ENCODE measurements around the gene NLGN2. TPM values are rescaled to one million over a fixed set of nuclear protein-coding genes. Genes with fewer than 3 reads are reported as not detected.

NLGN2 gene
- polyA plus RNA-seq, 12 donors: 17.0 to 37.6 (median 24.5) TPM; not detected in 1

- DNase-seq: no peak
These were observed 3.2 kb downstream of the NLGN2 start for GRCh38 chr17:7410634-7411426.

GRCh38 chr17:7411427-7411750 lies 3.7 kb downstream of the NLGN2 start:
- DNase-seq: no peak

GRCh38 chr17:7413346-7413985 lies 5.8 kb downstream of the NLGN2 start:
- DNase-seq: no peak

- no peak for DNase-seq
These were observed 7.2 kb downstream of the NLGN2 start for GRCh38 chr17:7414837-7415236.

- DNase-seq: no peak
These were observed 8.1 kb downstream of the NLGN2 start for GRCh38 chr17:7415784-7416183.

GRCh38 chr17:7416323-7416722 lies 8.7 kb downstream of the NLGN2 start:
- DNase-seq: no peak

- DNase-seq: no peak
These were observed 9.5 kb downstream of the NLGN2 start for GRCh38 chr17:7417056-7417655.

- no peak for DNase-seq
These were observed 11.0 kb downstream of the NLGN2 start for GRCh38 chr17:7418472-7419152.

- DNase-seq: no peak
These were observed 12.4 kb downstream of the NLGN2 start, which contains the start of gene SPEM1 for GRCh38 chr17:7419819-7420610. Gene SPEM1 (plus strand): TSS chr17:7420324. CDS start chr17:7420385, 61 bp downstream.

GRCh38 chr17:7421186-7421585 lies 13.5 kb downstream of the NLGN2 start:
- DNase-seq: no peak

GRCh38 chr17:7423679-7424078 lies 16.0 kb downstream of the NLGN2 start:
- no peak for DNase-seq

GRCh38 chr17:7425316-7425715 lies 17.7 kb downstream of the NLGN2 start, which contains the start of gene SPEM2:
Gene SPEM2 (plus strand): TSS chr17:7425616. CDS start chr17:7425689, 73 bp downstream.
- DNase-seq: no peak

- no peak for DNase-seq
These were observed 18.1 kb downstream of the NLGN2 start for GRCh38 chr17:7425756-7426155.

GRCh38 chr17:7426203-7426863 lies 18.7 kb downstream of the NLGN2 start:
- no peak for DNase-seq

GRCh38 chr17:7426896-7427489 lies 19.3 kb downstream of the NLGN2 start:
- DNase-seq: no peak

- no peak for DNase-seq
These were observed 19.9 kb downstream of the NLGN2 start for GRCh38 chr17:7427549-7427948.

- DNase-seq: no peak
These were observed 20.9 kb downstream of the NLGN2 start, which contains the start of gene SPEM3 for GRCh38 chr17:7428557-7428956. Gene SPEM3 (plus strand): TSS chr17:7428857. CDS start chr17:7428903, 46 bp downstream.

- no peak for DNase-seq
These were observed 22.1 kb downstream of the NLGN2 start for GRCh38 chr17:7429722-7430121.

GRCh38 chr17:7431231-7431630 lies 23.6 kb downstream of the NLGN2 start:
- no peak for DNase-seq

GRCh38 chr17:7432296-7432695 lies 24.7 kb downstream of the NLGN2 start:
- DNase-seq: no peak

All from muscle of arm (tissue), 12 donors.